CD4-positive, alpha-beta T cell (primary cell): ENCODE results near the gene MRAS. TPM values are rescaled to one million over a fixed set of nuclear protein-coding genes. Genes with fewer than 3 reads are reported as not detected.

Experiments used
- ATAC-seq: fragments of 200-7000 bp; cut with Tn5 transposase; one replicate; pipeline ENCODE4 v1.10.0; 2022; ENCODE audit warnings: mild to moderate bottlenecking; ENCODE audit not compliant: poor library complexity
- CTCF ChIA-PET: fragments of 350-600 bp; sonication (Branson Sonifier 250); formaldehyde crosslinking; loops from one replicate; lab custom pipeline; 2021; ENCODE audit warnings: antibody characterized with exemption, inconsistent platforms; lab: Charles Lee
- POLR2A ChIA-PET: fragments of 350-600 bp; sonication (Branson Sonifier 250); formaldehyde crosslinking; loops from one replicate; lab custom pipeline; 2021; ENCODE audit warnings: antibody characterized with exemption, inconsistent platforms; lab: Charles Lee
- DNase-seq, 14 experiments: peaks; one replicate each; pipeline ENCODE4 v3.0.0-alpha.2; 2013 to 2020; ENCODE audit warnings: mixed read lengths in 2 of 14
- H3K27ac ChIP-seq, 2 donors: one replicate each; pipeline versions ENCODE4 v1.5.1 to v1.7.0; 2013; ENCODE audit warnings: low read length in 2 of 2, low read depth in 1 of 2, mild to moderate bottlenecking in 1 of 2
- H3K27me3 ChIP-seq, 2 experiments: 1 replicate in 1 of 2; 2 replicates in 1 of 2; pipeline versions ENCODE4 v1.6.1 to v1.7.0; 2013; ENCODE audit warnings: low read length in 2 of 2, control low read depth in 1 of 2, mild to moderate bottlenecking in 1 of 2, moderate library complexity in 1 of 2; ENCODE audit not compliant: insufficient read depth in 2 of 2, control insufficient read depth in 1 of 2
- H3K36me3 ChIP-seq: one replicate; pipeline ENCODE4 v1.6.1; 2013; ENCODE audit warnings: low read length, control low read depth; ENCODE audit not compliant: insufficient read depth
- H3K4me1 ChIP-seq: one replicate; pipeline ENCODE4 v1.6.1; 2013; ENCODE audit warnings: low read length, control low read depth; ENCODE audit not compliant: insufficient read depth
- H3K4me3 ChIP-seq: one replicate; pipeline ENCODE4 v1.5.1; 2013; ENCODE audit warnings: mild to moderate bottlenecking, low read length, moderate library complexity
- H3K9me3 ChIP-seq, 2 experiments: 1 replicate in 1 of 2; 2 replicates in 1 of 2; pipeline versions ENCODE4 v1.6.1 to v1.7.0; 2013; ENCODE audit warnings: low read length in 2 of 2, mild to moderate bottlenecking in 2 of 2, control low read depth in 1 of 2, moderate library complexity in 1 of 2; ENCODE audit not compliant: control insufficient read depth in 1 of 2, insufficient read depth in 1 of 2
- H3K27ac Mint-ChIP-seq: one replicate; pipeline ENCODE4 v1.8.0; 2020; ENCODE audit warnings: mixed read lengths
- H3K27me3 Mint-ChIP-seq: one replicate; pipeline ENCODE4 v1.8.0; 2021; ENCODE audit warnings: mixed read lengths
- H3K36me3 Mint-ChIP-seq: one replicate; pipeline ENCODE4 v1.8.0; 2021; ENCODE audit warnings: low read depth, mixed read lengths
- H3K4me1 Mint-ChIP-seq: one replicate; pipeline ENCODE4 v1.8.0; 2021; ENCODE audit warnings: low read depth, mixed read lengths
- H3K4me3 Mint-ChIP-seq: one replicate; pipeline ENCODE4 v1.8.0; 2020; ENCODE audit warnings: mild to moderate bottlenecking, mixed read lengths
- H3K9me3 Mint-ChIP-seq: one replicate; pipeline ENCODE4 v1.8.0; 2020; ENCODE audit warnings: mixed read lengths
- intact Hi-C, 2 experiments: fragments of 100-400 bp; cut with DNase I in 1 of 2; cut with micrococcal nuclease in 1 of 2; formaldehyde crosslinking; loops; one replicate each; pipeline versions ENCODE4 v1.15.1 to v1.9.0; 2023 to 2025; cut with DNase I, micrococcal nuclease
- total RNA-seq, 174 experiments: library from RNA in 2 of 174; stranded (reverse) in 2 of 174; gene quantifications; one replicate each; pipeline ENCODE4 v1.2.3 and lab custom pipeline; 2021 to 2026
- TF ChIP-seq, protein P1 (sequence below): fragments of 200-600 bp; IDR thresholded peaks from one replicate; pipeline ENCODE4 v1.8.0; 2022; ENCODE audit warnings: antibody characterized with exemption, mild to moderate bottlenecking

The MRAS gene
- total RNA-seq, 2 experiments from 2014 or later, result 0.45 to 0.47 TPM

- POLR2A ChIA-PET, result no interaction called here
- Mint-ChIP-seq H3K9me3 (no peaks in the 10 kb centered on the region), H3K4me3 (no peak overlapping the region), H3K4me1 (no peaks in the 10 kb centered on the region), H3K27me3 (peaks cover 8% of the 10 kb centered on the region), H3K36me3 (no peaks in the 10 kb centered on the region), H3K27ac (no peak overlapping the region)
- Histone ChIP-seq H3K36me3 (no peaks in the 10 kb centered on the region), H3K4me1 (no peaks in the 10 kb centered on the region), H3K27me3 (no peaks in the 10 kb centered on the region), H3K4me3 (no peak overlapping the region), H3K9me3 (no peaks in the 10 kb centered on the region), H3K27ac (no peak overlapping the region)
- TF ChIP-seq, protein P1, sequence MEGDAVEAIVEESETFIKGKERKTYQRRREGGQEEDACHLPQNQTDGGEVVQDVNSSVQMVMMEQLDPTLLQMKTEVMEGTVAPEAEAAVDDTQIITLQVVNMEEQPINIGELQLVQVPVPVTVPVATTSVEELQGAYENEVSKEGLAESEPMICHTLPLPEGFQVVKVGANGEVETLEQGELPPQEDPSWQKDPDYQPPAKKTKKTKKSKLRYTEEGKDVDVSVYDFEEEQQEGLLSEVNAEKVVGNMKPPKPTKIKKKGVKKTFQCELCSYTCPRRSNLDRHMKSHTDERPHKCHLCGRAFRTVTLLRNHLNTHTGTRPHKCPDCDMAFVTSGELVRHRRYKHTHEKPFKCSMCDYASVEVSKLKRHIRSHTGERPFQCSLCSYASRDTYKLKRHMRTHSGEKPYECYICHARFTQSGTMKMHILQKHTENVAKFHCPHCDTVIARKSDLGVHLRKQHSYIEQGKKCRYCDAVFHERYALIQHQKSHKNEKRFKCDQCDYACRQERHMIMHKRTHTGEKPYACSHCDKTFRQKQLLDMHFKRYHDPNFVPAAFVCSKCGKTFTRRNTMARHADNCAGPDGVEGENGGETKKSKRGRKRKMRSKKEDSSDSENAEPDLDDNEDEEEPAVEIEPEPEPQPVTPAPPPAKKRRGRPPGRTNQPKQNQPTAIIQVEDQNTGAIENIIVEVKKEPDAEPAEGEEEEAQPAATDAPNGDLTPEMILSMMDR, result no peak
- intact Hi-C loops, result no loop called here
- ATAC-seq, result no peak
- no peak for DNase-seq
- CTCF ChIA-PET, result no interaction called here
Observed at GRCh38 chr3:138404121-138404520, 55.7 kb downstream of the MRAS start.

GRCh38 chr3:138405001-138405400 lies 56.6 kb downstream of the MRAS start:
- Mint-ChIP-seq H3K4me1 (no peaks in the 10 kb centered on the region), H3K36me3 (no peaks in the 10 kb centered on the region), H3K4me3 (no peak overlapping the region), H3K9me3 (no peaks in the 10 kb centered on the region), H3K27ac (no peak overlapping the region), H3K27me3 (peaks cover 8% of the 10 kb centered on the region)
- no peak overlapping the region for H3K27ac ChIP-seq
- no peaks in the 10 kb centered on the region for H3K27me3 ChIP-seq
- ChIA-PET POLR2A (no interaction called here), CTCF (interaction anchor here (1.0 kb wide), 1 partner anchor 13 kb away, joined by 3 read pairs; no protein-coding TSS in a partner anchor)
- H3K4me1 ChIP-seq, result no peaks in the 10 kb centered on the region
- TF ChIP-seq, protein P1, result no peak
- intact Hi-C loops, result no loop called here
- H3K4me3 ChIP-seq, result no peak overlapping the region
- no peaks in the 10 kb centered on the region for H3K36me3 ChIP-seq
- no peaks in the 10 kb centered on the region for H3K9me3 ChIP-seq
- ATAC-seq, result no peak
- no peak for DNase-seq

GRCh38 chr3:138405486-138405885 lies 57.1 kb downstream of the MRAS start:
- Mint-ChIP-seq H3K36me3 (no peaks in the 10 kb centered on the region), H3K27me3 (peaks cover 8% of the 10 kb centered on the region), H3K4me3 (no peak overlapping the region), H3K4me1 (no peaks in the 10 kb centered on the region), H3K27ac (no peak overlapping the region), H3K9me3 (no peaks in the 10 kb centered on the region)
- Histone ChIP-seq H3K4me1 (no peaks in the 10 kb centered on the region), H3K9me3 (no peaks in the 10 kb centered on the region), H3K27ac (no peak overlapping the region), H3K27me3 (no peaks in the 10 kb centered on the region), H3K36me3 (no peaks in the 10 kb centered on the region), H3K4me3 (no peak overlapping the region)
- no peak for DNase-seq
- CTCF ChIA-PET, result interaction anchor here (1.0 kb wide), 1 partner anchor 12 kb away, joined by 3 read pairs; no protein-coding TSS in a partner anchor
- no peak for ATAC-seq
- TF ChIP-seq, protein P1, result no peak
- POLR2A ChIA-PET, result no interaction called here
- intact Hi-C loops, result no loop called here
